Skeletal muscle satellite cell (primary cell): Measurements from ENCODE around the gene BSND.

Experiments
- H3K27me3 ChIP-seq: 2 replicates; pipeline ENCODE4 v1.7.0; 2013; ENCODE audit warnings: low read length; ENCODE audit not compliant: control insufficient read depth, insufficient read depth
- H3K36me3 ChIP-seq: 2 replicates; pipeline ENCODE4 v1.7.0; 2013; ENCODE audit warnings: mild to moderate bottlenecking, control low read depth, low read length; ENCODE audit not compliant: insufficient read depth
- H3K4me1 ChIP-seq: 2 replicates; pipeline ENCODE4 v1.7.0; 2013; ENCODE audit warnings: low read length; ENCODE audit not compliant: control insufficient read depth, insufficient read depth
- H3K4me2 ChIP-seq: 2 replicates; pipeline ENCODE4 v1.7.0; 2013; ENCODE audit warnings: mild to moderate bottlenecking, low read length
- H3K4me3 ChIP-seq: 2 replicates; pipeline ENCODE4 v1.7.0; 2013; ENCODE audit warnings: low read length
- H3K9ac ChIP-seq: 2 replicates; pipeline ENCODE4 v1.7.0; 2013; ENCODE audit warnings: mild to moderate bottlenecking, low read depth, low read length, moderate library complexity
- H3K9me3 ChIP-seq: replicated peaks from 2 replicates; pipeline ENCODE4 v1.7.0; 2013; ENCODE audit warnings: mild to moderate bottlenecking, control low read depth, low read length

BSND gene

DNA sequence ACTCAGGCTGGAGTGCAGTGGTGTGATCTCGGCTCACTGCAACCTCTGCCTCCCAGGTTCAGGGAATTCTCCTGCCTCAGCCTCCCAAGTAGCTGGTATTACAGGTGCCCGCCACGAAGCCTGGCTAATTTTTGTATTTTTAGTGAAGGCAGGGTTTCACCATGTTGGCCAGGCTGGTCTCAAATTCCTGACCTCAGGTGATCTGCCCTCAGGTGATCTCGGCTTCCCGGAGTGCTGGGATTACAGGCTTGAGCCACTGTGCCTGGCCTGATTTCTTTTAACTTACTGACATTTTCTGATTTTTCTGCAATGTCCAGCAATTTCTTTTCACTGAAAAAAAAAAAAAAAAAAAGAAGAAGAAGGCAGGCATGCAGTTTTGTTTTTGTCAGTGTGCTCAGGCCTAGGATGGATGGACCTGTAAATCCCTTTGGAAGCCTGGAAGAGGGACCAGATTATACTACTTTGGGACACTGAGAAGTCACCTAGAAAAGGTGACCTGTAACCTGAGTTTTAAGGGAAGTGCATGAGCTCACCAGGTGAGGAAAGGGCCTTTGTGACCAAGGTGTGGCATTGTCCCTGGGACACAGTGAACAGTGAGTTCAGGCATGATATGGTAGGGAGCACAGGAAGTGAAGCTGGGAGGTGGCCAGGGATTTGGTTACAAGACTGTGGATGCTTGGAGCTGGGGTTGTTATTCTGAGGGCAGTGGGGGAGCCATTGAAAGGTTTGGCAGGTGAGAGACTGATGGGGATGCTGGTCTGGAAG lies 21.0 kb upstream of the BSND start:
- no peaks in the 10 kb centered on the region for H3K9me3 ChIP-seq
- no peak overlapping the region for H3K9ac ChIP-seq
- H3K4me2 ChIP-seq: no peak overlapping the region
- peaks cover 6% of the 10 kb centered on the region for H3K4me1 ChIP-seq
- H3K36me3 ChIP-seq: no peaks in the 10 kb centered on the region
- no peak overlapping the region for H3K4me3 ChIP-seq
- peaks cover 32% of the 10 kb centered on the region for H3K27me3 ChIP-seq

DNA sequence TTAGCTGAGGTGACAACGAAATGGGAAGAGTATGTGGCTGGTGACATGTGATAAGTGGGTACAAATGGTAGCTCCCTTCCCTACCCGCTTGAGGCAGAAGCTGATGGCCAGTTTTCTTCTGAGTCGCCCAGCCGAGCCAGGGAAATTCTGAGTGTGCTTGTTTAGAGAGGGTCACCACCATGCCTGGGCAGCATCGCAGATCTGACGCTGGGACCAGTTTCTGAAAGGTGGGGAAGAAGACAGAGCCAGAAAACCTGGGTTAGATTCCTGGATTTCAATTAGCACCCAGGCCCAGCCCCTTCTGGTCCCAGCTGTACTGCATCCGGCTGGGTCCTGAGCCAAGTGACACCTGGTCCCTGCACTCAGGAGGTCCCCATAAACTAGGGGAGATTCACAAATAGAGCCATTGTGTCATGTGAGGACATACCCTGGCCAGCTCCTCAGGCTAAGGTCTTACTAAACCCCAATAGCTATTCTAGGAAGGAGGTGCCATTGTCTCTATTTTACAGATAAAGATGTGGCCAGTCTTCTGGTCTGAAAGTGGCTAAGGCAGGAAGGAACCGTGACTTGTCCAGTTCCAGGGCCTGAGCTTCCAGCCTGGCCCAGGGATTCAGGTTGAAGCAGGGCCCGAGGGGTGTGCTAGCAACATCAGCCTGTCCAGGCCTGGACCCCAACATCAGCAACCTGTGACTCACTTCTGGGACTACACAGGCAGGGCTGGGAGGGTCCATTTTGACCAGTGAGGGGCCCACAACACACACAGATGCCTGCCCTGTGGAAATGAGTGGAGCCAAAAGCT lies 20.0 kb upstream of the BSND start:
- H3K27me3 ChIP-seq: peaks cover 38% of the 10 kb centered on the region

DNA sequence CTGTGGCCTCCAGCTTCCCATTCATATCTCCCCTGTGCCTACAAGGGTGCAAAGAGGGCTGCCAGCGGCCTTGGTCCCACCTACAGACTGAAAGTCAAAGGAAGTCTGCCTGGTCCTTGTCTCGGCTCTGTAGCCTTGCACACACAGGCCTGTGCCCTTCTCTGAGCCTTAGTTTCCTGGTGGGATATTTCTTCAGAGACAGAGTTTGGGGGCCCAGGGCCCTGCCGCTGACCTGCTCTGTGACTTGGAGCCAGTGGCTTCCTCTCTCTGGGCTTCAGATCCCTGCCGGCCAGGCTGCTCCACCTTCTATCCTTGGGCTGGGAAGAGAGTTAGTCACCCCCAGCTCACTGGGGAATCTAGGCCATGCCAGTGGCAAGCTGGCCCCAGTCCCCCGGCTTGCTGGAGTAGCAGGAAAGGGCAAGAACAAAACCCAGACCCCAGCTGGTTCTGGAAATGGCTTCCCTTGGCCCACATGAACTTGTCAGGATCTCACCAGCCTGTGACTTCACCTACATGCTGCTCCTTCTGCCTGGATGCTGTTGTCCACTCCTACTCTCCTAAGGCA lies 19.3 kb upstream of the BSND start:
- peaks cover 45% of the 10 kb centered on the region for H3K27me3 ChIP-seq
- H3K4me1 ChIP-seq: no peaks in the 10 kb centered on the region
- H3K9ac ChIP-seq: no peak overlapping the region
- no peak overlapping the region for H3K4me3 ChIP-seq
- no peaks in the 10 kb centered on the region for H3K9me3 ChIP-seq
- no peaks in the 10 kb centered on the region for H3K36me3 ChIP-seq
- no peak overlapping the region for H3K4me2 ChIP-seq

More for the DNA sequence above, 20.0 kb upstream of the BSND start:
- no peaks in the 10 kb centered on the region for H3K9me3 ChIP-seq
- no peak overlapping the region for H3K4me2 ChIP-seq
- H3K4me1 ChIP-seq: no peaks in the 10 kb centered on the region
- no peak overlapping the region for H3K9ac ChIP-seq
- H3K36me3 ChIP-seq: no peaks in the 10 kb centered on the region
- H3K4me3 ChIP-seq: no peak overlapping the region

DNA sequence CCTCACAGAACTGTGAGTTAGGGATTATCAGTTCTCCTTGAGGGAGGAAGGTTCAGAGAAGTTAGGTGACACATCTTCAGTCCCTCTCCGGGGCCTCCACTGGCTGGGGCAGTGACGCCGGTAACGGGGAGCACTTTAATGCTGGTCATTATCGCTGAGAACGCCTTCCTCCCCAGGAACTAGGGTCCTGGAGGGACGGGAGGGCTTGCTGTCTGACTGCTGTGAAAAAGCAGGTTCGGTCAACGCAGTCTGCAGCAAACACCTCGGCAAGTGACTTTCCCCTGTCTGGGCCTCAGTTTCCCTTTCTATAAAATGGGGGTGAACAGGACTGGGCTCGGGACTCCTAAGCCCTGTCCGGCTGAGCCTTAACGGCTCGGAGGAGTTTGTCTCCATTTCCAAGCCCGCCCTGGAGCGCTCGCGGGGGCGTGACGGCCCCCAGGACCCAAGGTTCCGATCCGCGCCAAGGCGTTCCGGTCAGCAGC lies 18.6 kb upstream of the BSND start:
- H3K4me1 ChIP-seq: no peaks in the 10 kb centered on the region
- H3K36me3 ChIP-seq: no peaks in the 10 kb centered on the region
- H3K27me3 ChIP-seq: peaks cover 47% of the 10 kb centered on the region
- H3K4me2 ChIP-seq: peak overlapping the region; percentile 79
- H3K9me3 ChIP-seq: no peaks in the 10 kb centered on the region
- H3K4me3 ChIP-seq: peak overlapping the region; percentile 61
- no peak overlapping the region for H3K9ac ChIP-seq

DNA sequence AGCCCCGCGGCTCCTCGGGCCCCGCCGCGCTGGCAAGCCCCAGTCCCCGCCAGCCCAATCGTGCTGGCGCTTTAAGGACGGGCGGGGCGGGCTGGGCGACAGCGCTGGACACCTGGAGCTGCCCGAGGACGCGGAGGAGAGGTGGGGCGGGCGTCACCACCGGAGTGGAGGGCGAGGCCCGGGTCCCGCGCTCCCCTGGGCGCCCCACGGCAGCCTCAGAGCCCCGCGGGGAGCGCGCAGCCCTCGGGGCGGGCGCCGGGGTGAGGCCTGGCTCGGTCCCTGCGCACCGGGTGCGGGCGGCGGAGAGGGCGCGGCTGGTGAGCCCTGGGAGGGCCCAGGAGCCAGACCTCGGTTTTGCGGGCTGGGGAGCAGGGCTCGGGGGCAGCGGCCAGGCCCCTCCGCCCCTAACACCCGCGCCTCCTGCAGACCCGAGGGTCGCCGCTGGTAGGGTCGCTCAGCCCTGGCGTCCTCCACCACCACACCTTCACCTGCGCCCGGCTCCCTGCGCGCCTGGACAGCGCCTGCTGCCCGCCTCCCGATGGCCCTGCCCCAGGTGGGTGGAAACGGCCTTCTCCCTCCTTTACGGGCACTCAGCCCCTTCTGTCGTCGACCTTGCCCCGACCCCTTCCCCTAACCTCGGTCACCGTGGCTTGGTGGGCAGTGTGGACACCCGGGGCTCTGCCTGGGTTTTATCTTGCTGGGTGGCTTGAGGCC lies 18.0 kb upstream of the BSND start, which contains the start of gene TMEM61:
Gene TMEM61 (plus strand): TSS at position 101 of the 714 bp plus-strand sequence. CDS start 438 bp downstream, at position 539.
- Histone ChIP-seq H3K4me2 (peak within 1 kb of the TSS; percentile 79), H3K27me3 (peaks cover 47% of the 10 kb centered on the region), H3K36me3 (no peaks in the 10 kb centered on the region), H3K4me3 (peak within 1 kb of the TSS; percentile 61), H3K4me1 (no peaks in the 10 kb centered on the region), H3K9ac (no peak within 1 kb of the TSS), H3K9me3 (no peaks in the 10 kb centered on the region)

DNA sequence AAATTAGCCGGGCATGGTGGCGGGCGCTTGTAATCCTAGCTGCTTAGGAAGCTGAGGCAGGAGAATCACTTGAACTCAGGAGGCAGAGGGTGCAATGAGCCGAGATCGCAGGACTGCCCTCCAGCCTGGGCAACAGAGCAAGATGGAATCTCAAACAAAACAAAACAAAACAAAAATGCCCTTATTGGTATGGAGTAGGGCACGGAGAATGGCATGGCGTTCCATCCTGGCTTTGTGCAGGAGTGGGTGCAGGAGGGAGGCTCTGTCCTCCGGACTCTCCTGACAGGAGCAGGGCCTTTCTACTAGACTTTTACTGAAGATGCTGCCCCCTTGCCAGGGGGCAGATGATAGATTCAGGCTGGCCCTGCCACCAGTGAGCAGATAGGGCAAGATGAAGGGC lies 17.3 kb upstream of the BSND start:
- H3K4me1 ChIP-seq: no peaks in the 10 kb centered on the region
- no peak overlapping the region for H3K9ac ChIP-seq
- H3K4me2 ChIP-seq: no peak overlapping the region
- peaks cover 48% of the 10 kb centered on the region for H3K27me3 ChIP-seq
- no peak overlapping the region for H3K4me3 ChIP-seq
- H3K9me3 ChIP-seq: no peaks in the 10 kb centered on the region
- no peaks in the 10 kb centered on the region for H3K36me3 ChIP-seq

DNA sequence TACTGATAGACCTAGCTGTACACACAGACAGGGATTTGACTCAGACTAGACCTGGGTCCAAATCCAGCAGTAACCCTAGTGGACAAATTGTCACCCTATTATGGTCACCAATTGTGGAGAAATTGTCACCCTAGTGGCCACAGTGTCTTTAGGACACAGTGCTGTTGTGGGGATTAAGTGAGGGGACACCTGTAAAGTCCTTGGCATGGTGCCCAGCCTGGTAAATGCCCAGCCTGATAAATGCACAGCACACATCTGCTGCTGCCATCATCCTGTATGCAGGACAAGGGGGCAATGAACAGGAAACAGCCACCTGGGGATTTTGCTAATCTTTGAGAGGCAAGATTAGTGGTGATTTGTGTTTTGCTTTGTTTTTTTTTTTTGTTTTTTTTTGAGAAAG lies 16.0 kb upstream of the BSND start:
- no peak overlapping the region for H3K9ac ChIP-seq
- no peaks in the 10 kb centered on the region for H3K4me1 ChIP-seq
- H3K4me2 ChIP-seq: no peak overlapping the region
- H3K27me3 ChIP-seq: peaks cover 54% of the 10 kb centered on the region
- H3K36me3 ChIP-seq: no peaks in the 10 kb centered on the region
- no peaks in the 10 kb centered on the region for H3K9me3 ChIP-seq
- H3K4me3 ChIP-seq: no peak overlapping the region

DNA sequence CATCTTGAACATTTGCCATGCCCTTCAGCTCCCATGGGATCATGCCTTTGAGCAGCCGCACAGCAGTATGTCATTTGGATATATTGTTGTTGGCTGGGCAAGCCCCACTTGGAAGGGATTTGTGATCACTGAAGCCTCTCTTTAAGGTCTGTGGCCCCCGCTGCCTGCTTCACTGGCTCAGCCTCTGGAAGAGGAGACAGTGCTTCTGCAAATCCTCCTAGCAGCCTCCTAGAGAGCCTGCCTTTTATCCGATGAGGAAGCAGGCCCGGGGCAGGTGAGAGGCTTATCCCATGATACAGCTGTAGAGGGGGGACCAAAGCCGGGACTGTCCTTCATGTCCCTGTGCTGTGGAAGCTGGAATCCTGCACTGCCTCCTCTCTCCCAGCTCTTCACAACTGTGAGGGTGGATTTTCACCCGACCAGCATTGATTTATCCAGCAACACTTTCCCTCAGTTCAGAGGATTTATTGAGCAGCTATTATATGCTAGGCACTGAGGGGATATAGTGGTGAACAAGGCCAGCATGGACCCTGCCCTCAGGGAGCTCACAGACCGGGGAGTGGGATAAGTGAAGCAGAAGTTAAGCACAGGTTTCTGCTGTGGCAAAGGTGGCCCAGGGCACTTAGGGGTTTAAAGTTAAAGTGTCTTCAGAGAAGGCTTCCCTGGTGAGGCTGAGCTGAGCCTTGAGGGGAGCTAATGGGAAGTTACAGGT lies 14.4 kb upstream of the BSND start:
- no peaks in the 10 kb centered on the region for H3K4me1 ChIP-seq
- no peak overlapping the region for H3K9ac ChIP-seq
- H3K27me3 ChIP-seq: peaks cover 55% of the 10 kb centered on the region
- no peaks in the 10 kb centered on the region for H3K36me3 ChIP-seq
- H3K4me3 ChIP-seq: no peak overlapping the region
- H3K9me3 ChIP-seq: no peaks in the 10 kb centered on the region
- no peak overlapping the region for H3K4me2 ChIP-seq

DNA sequence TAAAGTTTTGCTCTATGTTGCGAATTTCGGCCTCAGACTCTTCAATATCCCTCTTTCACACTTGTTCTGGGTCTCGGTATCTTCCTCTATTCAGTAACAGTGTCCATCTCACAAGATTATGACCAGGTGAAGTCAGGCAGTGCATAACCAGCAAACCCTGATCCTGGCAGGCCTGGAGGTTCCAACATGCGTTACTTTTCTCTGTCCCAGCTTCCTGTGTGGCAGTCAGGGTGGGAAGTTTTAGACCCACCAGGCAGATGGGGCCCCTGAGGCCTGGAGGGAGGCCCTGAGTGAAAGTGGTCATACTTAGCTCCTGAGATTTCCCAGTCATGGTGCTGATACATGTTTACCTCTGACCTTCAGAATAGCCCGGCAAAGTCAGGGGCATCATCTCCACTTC lies 13.2 kb upstream of the BSND start:
- Histone ChIP-seq H3K4me3 (no peak overlapping the region), H3K9ac (no peak overlapping the region), H3K4me2 (no peak overlapping the region), H3K4me1 (no peaks in the 10 kb centered on the region), H3K9me3 (no peaks in the 10 kb centered on the region), H3K27me3 (peaks cover 45% of the 10 kb centered on the region), H3K36me3 (no peaks in the 10 kb centered on the region)

DNA sequence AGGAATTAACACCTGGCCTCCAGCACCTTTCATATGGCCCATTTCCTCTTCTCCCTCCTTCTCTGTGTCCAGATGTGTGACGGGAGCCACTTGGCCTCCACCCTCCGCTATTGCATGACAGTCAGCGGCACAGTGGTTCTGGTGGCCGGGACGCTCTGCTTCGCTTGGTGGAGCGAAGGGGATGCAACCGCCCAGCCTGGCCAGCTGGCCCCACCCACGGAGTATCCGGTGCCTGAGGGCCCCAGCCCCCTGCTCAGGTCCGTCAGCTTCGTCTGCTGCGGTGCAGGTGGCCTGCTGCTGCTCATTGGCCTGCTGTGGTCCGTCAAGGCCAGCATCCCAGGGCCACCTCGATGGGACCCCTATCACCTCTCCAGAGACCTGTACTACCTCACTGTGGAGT lies 12.7 kb upstream of the BSND start:
- Histone ChIP-seq H3K4me3 (no peak overlapping the region), H3K4me1 (no peaks in the 10 kb centered on the region), H3K9ac (no peak overlapping the region), H3K9me3 (no peaks in the 10 kb centered on the region), H3K36me3 (no peaks in the 10 kb centered on the region), H3K27me3 (peaks cover 42% of the 10 kb centered on the region), H3K4me2 (no peak overlapping the region)
